ENCODE data around the gene BCL7A.

Gene BCL7A

DNA sequence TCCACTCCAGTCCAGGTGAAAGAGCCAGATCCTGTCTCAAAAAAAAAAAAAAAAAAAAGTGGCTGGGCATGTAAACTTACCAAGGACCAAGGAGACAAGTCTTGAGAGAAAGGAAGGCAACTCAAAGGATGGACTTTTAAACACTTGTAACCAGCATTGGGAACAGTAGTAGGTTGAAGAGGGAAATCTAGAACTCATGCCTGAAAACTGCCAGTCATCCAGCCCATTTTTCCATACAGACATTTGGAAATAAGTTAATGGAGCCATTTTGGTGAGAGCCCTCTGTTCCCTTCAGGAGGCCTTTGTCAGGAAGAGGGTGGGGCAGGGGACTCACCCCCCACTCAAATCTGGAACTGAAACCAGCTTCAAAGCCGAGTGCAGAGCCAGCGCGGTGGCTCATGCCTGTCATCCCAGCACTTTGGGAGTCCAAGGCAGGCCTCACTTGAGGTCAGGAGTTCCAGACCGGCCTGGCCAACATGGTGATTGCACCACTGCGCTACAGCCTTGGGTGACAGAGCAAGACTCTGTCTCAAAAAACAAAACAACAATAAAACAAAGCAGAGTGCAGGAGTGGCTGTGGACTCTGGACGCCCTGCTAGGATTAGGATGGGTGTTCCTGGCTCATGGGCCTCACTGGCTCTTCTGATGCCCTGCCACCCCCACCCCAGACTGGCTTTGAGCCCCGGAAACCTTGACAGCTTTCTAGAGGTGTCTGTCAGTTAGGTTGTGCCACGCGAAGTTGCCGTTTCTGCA is 55.2 kb downstream of the BCL7A start:
- no peak for DNase-seq (ENCODE audit: low read depth in 2 of 2)

- peak; percentile 85 to 91 for DNase-seq (ENCODE audit: low read depth in 2 of 2)
Measured at GRCh38 chr12:122078141-122079032, 56.7 kb downstream of the BCL7A start, which contains the start of gene MLXIP. MLXIP (plus strand) TSS chr12:122078756; CDS start chr12:122078854, 98 bp downstream.

DNA sequence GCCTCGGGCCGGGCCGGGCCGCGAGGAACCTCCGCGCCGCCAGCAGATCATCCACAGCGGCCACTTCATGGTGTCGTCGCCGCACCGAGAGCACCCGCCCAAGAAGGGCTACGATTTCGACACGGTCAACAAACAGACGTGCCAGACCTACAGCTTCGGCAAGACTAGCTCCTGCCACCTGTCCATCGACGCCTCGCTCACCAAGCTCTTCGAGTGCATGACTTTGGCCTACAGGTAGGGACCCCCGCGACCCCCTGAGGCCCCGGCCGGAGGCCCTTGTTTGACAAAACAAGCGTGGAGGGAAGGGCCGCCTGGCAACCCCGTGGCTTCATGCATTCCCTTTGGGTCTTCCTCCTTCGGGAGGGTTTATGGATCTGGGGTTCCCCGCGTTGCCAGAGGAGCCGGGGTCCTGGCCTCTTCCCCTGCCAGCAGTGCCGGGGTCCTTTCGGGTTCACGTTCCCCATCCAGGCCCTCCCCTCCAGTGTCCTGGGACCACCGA is 57.4 kb downstream of the BCL7A start:
- DNase-seq (ENCODE audit: low read depth in 2 of 2): no peak

- DNase-seq (ENCODE audit: low read depth in 2 of 2): no peak
Measured at GRCh38 chr12:122079532-122080081, 57.9 kb downstream of the BCL7A start.

DNA sequence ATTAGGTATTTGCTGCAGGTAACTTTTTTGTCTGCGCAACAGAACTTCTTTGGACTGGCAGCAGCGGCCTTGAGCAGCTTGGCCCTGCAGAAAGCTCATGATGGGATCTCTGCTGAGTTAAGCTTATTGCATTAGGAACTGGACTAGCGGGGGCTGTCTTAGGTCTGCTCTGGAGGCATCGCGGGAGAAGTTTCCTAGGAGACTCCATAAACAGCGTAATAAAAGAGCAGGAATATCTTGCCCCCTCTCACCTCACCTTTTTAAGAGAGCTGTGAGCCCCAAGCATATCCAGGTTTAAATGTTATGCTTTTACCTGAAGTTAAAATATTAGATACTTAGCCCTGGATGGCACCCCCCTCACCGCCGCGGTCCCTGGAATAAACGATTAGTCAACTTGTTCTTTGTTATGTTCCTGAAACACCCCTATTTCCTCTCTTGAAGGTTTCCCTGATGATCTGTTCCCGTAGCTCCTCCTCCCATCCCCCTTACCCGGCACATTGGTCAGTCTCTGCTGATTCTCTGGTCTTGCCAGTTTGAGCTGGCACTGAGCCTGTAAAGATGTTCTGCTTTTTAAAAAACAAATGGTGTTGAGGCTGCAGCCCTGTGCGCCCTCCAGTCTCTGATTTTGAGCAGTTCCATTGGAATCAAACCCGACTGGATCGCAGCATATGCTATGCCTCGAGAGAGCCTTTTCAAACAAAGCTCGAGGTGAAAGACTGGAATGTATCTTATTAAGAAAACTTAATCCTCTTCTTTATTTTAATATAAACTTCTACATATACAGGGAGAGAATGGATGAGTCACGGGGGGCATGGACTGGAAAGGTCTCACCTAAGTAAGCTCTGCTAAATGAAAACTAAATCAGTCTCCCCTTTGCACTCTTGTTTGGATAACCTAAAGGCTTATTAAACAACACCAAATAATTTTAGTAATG is 58.7 kb downstream of the BCL7A start:
- no peak for DNase-seq (ENCODE audit: low read depth in 2 of 2)

DNA sequence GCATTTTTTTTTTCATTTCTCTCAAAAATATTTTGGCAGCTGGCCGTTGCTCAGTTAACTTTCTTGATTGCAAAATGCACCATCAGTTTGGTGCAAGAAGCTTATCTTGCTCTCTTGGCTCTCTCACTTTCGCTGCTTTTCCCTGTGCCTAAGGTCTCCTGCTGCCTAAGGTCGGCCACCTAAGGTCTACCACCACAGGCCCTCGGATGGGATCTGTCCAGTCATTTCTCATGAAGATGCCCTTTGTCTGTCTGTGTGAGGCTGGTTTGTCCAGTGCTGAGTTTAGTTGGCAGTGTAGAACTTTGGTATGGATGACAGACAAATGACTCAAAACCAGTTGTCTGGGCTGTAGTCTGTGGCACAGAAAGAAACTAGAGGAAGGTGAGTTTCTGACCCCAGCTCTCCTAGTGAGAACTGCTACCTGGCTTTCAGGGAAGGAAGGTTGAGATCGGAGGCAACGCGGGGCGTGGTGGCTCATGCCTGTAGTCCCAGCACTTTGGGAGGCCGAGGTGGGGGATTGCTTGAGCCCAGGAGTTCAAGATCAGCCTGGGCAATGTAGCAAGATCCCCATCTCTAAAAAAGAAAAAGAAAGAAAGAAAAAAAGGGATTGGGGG is 59.5 kb downstream of the BCL7A start:
- DNase-seq (ENCODE audit: low read depth in 2 of 2): no peak

- no peak for DNase-seq (ENCODE audit: low read depth in 2 of 2)
Measured at GRCh38 chr12:122081697-122082221, 60.1 kb downstream of the BCL7A start.

GRCh38 chr12:122082621-122083356 is 61.1 kb downstream of the BCL7A start:
- no peak for DNase-seq (ENCODE audit: low read depth in 2 of 2)

GRCh38 chr12:122084857-122085405 is 63.2 kb downstream of the BCL7A start:
- DNase-seq (ENCODE audit: low read depth in 2 of 2): no peak

GRCh38 chr12:122085591-122085990 is 63.9 kb downstream of the BCL7A start:
- no peak for DNase-seq (ENCODE audit: low read depth in 2 of 2)

GRCh38 chr12:122086116-122086515 is 64.4 kb downstream of the BCL7A start:
- DNase-seq (ENCODE audit: low read depth in 2 of 2): no peak

- DNase-seq (ENCODE audit: low read depth in 2 of 2): no peak
Measured at GRCh38 chr12:122086641-122087285, 65.1 kb downstream of the BCL7A start.

- DNase-seq (ENCODE audit: low read depth in 2 of 2): no peak
Measured at GRCh38 chr12:122087431-122088178, 65.9 kb downstream of the BCL7A start.

DNA sequence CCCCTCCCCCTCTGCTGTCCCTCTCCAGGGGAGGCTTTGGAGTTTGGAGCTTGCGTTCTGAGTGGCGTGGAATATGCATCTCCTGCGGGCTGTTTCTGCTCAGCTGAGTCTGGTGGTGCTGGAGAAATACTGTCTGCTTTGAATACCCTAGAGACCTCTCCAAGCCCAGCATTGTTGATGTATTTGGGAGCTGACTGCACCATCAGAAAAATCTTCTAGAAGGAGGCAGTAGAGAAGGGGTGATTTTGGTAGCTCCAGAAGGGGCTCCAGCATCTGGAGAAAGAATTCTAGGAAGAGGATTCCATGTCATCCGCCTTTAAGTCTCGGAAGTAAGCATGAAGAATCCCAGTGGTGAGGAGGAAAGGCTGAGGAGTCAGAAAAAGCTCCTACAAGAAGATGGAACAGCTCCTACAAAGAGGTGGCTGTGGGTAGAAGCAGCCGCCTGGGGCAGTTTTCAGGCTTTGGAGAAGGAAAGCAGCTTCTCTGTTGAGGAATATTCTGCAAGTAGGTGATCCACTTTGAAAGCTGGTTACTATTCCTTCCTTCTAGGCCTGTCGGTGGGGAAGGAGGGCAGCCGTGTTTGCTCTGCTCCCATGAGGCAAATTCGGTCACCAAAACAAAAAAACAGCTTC is 66.6 kb downstream of the BCL7A start:
- no peak for DNase-seq (ENCODE audit: low read depth in 2 of 2)

- no peak for DNase-seq (ENCODE audit: low read depth in 2 of 2)
Measured at GRCh38 chr12:122089077-122089476, 67.4 kb downstream of the BCL7A start.

DNA sequence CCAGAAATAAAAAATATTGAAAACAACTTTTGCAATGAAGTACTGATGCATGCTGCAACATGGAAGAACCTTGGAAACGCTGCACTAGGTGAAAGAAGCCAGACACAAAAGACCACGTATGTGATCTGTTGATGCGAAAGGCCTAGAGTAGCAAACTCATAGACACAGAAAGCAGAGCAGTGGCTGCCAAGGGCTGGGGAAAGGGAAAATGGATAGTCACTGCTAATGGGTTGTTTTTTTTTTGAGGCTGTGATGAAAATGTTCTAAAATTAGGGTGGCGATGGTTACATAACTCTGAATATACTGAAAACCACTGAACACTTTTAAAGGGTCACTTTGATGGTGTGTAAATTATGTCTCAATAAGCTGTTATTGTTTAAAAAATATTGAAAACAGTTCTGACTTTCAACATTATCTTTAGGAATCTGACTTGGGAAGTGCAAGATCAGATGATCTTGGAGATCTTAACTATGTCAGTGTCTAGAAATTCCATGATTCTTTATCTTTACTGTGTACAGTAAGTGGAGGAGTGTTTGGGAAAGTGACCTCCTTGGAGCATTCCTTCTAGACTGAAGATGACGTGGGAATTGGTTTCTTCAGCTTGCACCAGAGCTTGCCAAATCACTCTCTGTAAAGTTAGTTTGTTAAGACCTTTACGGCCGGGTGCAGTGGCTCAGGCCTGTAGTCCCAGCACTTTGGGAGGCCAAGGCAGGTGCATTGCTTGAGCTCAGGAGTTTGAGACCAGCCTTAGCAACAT is 69.3 kb downstream of the BCL7A start:
- no peak for DNase-seq (ENCODE audit: low read depth in 2 of 2)
